ENCODE data around the gene CDH23.

GRCh38 chr10:71565284-71566000 lies 168.7 kb downstream of the CDH23 start:
- TF ChIP-seq CTCF (conservative IDR thresholded peaks at IDR 0.05 in 1 of 2, IDR thresholded peaks at IDR 0.05 in 1 of 2; ENCODE audit: extremely low read depth in 1 of 2, insufficient read depth in 1 of 2, low read depth in 1 of 2, low read length in 2 of 2) (no peak), EZH2 (IDR thresholded peaks at IDR 0.05; ENCODE audit: borderline replicate concordance, low read length) (no peak)
